B cell (primary cell): ENCODE measurements around the gene HNRNPC.

ENCODE experiments used
- CTCF ChIP-seq: fragments of 200-600 bp; IDR thresholded peaks from one replicate; pipeline ENCODE4 v1.8.0; 2022; ENCODE audit warnings: antibody characterized with exemption, mild to moderate bottlenecking
- EZH2 ChIP-seq: IDR thresholded peaks from 2 replicates; pipeline ENCODE4 v1.6.1; 2012; ENCODE audit warnings: borderline replicate concordance, low read depth, mild to moderate bottlenecking, moderate library complexity, low read length; ENCODE audit not compliant: insufficient read depth, poor library complexity, severe bottlenecking

- no peak for TF ChIP-seq CTCF
- no peak for TF ChIP-seq EZH2
Observed at GRCh38 chr14:21211509-21211908, 57.7 kb downstream of the HNRNPC start.
